ENCODE measurements around the gene PHACTR2.
"Not testable (repeated sequence)": the region's sequence is repeated elsewhere in the genome, so short reads cannot be mapped to it uniquely, and the experiment has no call there.

The PHACTR2 gene

GRCh38 chr6:143698759-143699429 is 21.1 kb downstream of the PHACTR2 start:
- DNase-seq (ENCODE audit: low read depth in 2 of 2): no peak

DNA sequence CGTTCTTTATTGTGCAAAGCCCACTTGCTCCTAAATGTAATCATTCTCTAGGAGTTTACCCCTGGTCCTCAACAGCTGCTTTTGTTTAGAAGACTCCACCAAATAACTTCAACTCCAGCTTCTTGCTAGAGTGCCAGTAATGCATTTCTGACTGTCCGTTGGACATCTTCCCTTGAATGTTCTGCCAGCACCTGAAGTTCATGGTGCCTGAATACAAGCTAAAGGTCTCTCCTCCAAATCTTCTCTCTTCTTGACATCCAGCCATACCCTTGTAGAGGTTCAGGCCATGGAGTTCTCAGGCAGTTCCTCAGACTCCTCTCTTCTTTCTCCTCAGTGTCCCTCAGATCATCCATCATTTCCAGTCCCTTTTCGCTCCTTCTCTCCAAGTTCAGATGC is 21.7 kb downstream of the PHACTR2 start:
- DNase-seq (ENCODE audit: low read depth in 2 of 2): no peak

- DNase-seq (ENCODE audit: low read depth in 2 of 2): no peak
These were observed 23.1 kb downstream of the PHACTR2 start for GRCh38 chr6:143700684-143701348.

GRCh38 chr6:143701349-143702234 is 23.8 kb downstream of the PHACTR2 start:
- DNase-seq (ENCODE audit: low read depth in 2 of 2): no peak

GRCh38 chr6:143705569-143705968 is 27.8 kb downstream of the PHACTR2 start:
- DNase-seq (ENCODE audit: low read depth in 2 of 2): no peak

- no peak for DNase-seq (ENCODE audit: low read depth in 2 of 2)
These were observed 29.9 kb downstream of the PHACTR2 start for GRCh38 chr6:143707697-143708096.

DNA sequence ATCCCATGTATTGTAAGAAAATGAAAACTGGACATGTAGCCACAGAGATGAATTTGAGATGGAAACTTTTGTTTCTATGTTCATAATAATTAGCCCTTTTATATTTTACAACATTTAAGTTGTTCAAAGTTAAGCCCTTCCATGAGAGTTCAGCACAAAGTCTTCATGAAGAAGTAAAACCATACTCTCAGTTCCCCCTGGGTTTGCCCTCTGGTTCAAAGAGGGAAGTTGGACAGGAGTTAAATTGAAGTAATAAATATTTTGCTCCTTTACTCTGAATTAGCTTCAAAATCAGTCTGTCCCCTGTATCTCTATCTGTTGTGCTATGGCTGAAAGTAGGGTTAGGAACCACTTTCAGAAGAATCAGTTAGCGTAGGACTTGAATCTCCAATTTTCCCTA is 31.1 kb downstream of the PHACTR2 start:
- no peak for DNase-seq (ENCODE audit: low read depth in 2 of 2)

GRCh38 chr6:143711714-143712113 is 33.9 kb downstream of the PHACTR2 start:
- no peak for DNase-seq (ENCODE audit: low read depth in 2 of 2)

- DNase-seq (ENCODE audit: low read depth in 2 of 2): no peak
These were observed 40.7 kb downstream of the PHACTR2 start for GRCh38 chr6:143718472-143718871.

DNA sequence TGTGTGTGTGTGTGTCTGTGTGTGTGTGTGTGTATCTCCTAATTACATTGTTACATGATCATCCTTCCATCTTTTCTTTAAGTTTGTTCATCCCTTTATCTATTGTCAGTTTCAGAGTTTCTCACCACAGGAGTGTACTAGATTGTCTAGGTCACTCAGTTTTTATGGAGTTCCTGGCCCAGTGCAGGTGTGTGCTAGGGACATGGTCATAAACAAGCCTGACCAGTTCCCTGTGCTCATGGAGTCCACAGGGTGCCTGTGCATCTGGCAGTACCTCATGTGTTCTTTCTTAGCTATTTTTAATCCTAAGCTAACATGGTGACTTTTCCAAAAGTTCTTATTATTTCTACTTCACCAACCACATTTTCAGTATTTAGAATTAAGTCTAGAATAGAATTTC is 43.9 kb downstream of the PHACTR2 start:
- DNase-seq (ENCODE audit: low read depth in 2 of 2): no peak

DNA sequence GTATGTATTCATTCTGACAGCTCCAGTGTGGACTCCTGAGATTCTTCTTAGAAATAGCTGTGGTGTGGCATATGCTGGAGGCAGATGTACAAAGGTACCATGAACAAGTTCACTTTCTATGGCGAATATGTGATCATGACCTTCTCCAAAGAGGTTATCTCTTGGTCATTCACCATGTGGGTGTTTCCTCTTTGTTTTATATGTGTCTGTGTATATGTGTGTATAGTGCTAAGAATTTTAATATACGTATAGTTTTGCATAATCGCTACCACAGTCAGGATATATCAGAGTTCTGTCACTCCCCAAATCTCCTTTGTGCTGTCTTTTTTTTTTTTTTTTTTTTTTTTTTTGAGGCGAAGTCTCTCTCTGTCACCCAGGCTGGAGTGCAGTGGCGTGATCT is 47.1 kb downstream of the PHACTR2 start:
- DNase-seq (ENCODE audit: low read depth in 2 of 2): no peak

DNA sequence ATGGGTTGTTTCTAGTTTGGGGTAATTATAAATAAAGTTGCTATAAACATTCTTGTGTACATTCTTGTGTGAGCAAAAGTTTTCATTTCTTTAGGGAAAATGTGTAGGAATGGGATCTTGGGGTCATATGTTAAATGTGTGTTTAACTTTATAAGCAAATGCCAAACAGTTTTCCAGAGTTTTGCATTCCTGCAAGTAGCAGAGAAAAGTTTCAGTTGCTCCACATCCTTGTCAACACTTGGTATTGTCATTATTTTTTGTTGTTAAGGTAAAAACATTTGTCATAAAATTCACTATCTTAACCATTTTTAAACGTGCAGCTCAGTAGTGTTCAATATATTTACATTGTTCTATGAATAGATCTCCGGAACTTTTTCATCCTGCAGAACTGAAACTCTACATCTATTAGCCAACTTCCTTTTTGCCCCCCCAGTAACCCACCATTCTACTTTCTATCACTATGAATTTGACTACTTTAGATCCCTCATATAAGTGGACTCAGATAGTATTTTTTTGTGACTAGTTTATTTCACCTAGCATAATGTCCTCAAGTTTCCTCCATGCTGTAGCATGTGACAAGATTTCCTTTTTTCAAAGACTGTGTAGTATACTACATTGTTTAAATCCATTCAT is 48.4 kb downstream of the PHACTR2 start:
- no peak for DNase-seq (ENCODE audit: low read depth in 2 of 2)

GRCh38 chr6:143727035-143727434 is 49.3 kb downstream of the PHACTR2 start:
- DNase-seq (ENCODE audit: low read depth in 2 of 2): no peak

DNA sequence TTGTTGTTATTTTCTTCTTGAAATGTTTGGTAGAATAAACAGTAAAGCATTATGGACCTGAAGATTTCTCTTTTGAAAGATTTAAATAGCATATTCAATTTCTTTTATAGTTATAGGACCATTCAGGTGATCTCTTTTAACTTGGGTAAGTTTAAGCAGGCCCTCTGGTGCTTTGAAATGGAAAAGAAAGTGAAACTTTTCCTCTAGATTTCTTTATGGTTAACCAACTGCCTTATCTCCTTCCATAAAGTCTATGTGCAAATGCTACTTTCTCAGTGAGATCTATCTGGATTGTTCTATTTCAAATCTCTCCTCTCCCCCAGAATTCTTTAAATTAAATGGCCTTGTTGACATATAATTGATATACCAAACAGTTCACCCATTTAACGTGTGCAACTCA is 54.0 kb downstream of the PHACTR2 start:
- DNase-seq (ENCODE audit: low read depth in 2 of 2): no peak

- DNase-seq (ENCODE audit: low read depth in 2 of 2): no peak
These were observed 54.8 kb downstream of the PHACTR2 start for GRCh38 chr6:143732536-143732935.

- DNase-seq (ENCODE audit: low read depth in 2 of 2): no peak
These were observed 55.7 kb downstream of the PHACTR2 start for GRCh38 chr6:143733510-143733909.

- no peak for DNase-seq (ENCODE audit: low read depth in 2 of 2)
These were observed 56.9 kb downstream of the PHACTR2 start for GRCh38 chr6:143734641-143735063.

- not testable (repeated sequence) for DNase-seq (ENCODE audit: low read depth in 2 of 2)
These were observed 60.4 kb downstream of the PHACTR2 start for GRCh38 chr6:143738072-143738690.

- DNase-seq (ENCODE audit: low read depth in 2 of 2): no peak
These were observed 61.6 kb downstream of the PHACTR2 start for GRCh38 chr6:143739341-143739851.

DNA sequence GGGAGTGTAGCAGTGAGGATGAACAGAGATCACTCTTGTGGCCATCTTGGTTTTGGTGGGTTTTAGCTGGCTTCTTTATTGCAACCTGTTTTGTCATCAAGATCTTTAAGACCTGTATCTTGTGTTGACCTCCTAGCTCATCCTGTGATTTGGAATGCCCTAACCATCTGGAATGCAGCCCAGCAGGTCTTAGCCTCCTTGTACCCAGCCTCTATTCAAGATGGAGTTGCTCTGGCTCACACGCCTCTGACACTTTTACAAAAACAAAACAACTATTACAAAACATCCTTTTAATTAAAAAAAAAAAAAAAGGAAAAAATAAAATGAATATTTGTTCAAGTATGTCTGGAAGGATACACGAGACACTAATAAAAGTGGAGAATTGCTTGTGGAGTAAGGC is 62.4 kb downstream of the PHACTR2 start:
- DNase-seq (ENCODE audit: low read depth in 2 of 2): no peak

- DNase-seq (ENCODE audit: low read depth in 2 of 2): no peak
These were observed 63.7 kb downstream of the PHACTR2 start for GRCh38 chr6:143741480-143741879.

All from stimulated activated CD8-positive, alpha-beta memory T cell treated with anti-CD3 and anti-CD28 coated beads, Interleukin-15, amount 100 ng/mL, for 48 hours (primary cell).